ENCODE measurements around the gene LRP1. TPM values are rescaled to one million over a fixed set of nuclear protein-coding genes. Genes with fewer than 3 reads are reported as not detected.

LRP1 gene
- total RNA-seq, 3 donors from 2014 or later (not counting 1 experiment from before 2014, with no cell fraction given) = 6.7 to 13.1 (median 9.5) TPM

- H3K27ac ChIP-seq (ENCODE audit: low read length) = no peak overlapping the region
- DNase-seq (peak; percentile 80 to 89), ATAC-seq (peak in 2 of 3 donors; percentile 41 to 46)
- TF ChIP-seq, protein P1, sequence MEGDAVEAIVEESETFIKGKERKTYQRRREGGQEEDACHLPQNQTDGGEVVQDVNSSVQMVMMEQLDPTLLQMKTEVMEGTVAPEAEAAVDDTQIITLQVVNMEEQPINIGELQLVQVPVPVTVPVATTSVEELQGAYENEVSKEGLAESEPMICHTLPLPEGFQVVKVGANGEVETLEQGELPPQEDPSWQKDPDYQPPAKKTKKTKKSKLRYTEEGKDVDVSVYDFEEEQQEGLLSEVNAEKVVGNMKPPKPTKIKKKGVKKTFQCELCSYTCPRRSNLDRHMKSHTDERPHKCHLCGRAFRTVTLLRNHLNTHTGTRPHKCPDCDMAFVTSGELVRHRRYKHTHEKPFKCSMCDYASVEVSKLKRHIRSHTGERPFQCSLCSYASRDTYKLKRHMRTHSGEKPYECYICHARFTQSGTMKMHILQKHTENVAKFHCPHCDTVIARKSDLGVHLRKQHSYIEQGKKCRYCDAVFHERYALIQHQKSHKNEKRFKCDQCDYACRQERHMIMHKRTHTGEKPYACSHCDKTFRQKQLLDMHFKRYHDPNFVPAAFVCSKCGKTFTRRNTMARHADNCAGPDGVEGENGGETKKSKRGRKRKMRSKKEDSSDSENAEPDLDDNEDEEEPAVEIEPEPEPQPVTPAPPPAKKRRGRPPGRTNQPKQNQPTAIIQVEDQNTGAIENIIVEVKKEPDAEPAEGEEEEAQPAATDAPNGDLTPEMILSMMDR (IDR thresholded peaks at IDR 0.05) = peak; percentile 60
- no peaks in the 10 kb centered on the region for H3K9me3 Mint-ChIP-seq
- no peaks in the 10 kb centered on the region for H3K36me3 ChIP-seq (ENCODE audit: control insufficient read depth, insufficient read depth, low read length)
- 4% methylated on average over 36 of the region's 41 CpGs for WGBS (ENCODE audit: insufficient coverage)
- H3K4me1 Mint-ChIP-seq = peaks cover 36 to 61% of the 10 kb centered on the region in 2 donors
- peak overlapping the region; percentile 72 for H3K4me3 Mint-ChIP-seq
- H3K4me1 ChIP-seq (ENCODE audit: control insufficient read depth, insufficient read depth, low read length) = peaks cover 55% of the 10 kb centered on the region
- H3K27me3 ChIP-seq (ENCODE audit: control insufficient read depth, insufficient read depth, low read length) = peaks cover 46% of the 10 kb centered on the region
- intact Hi-C loops (cut with micrococcal nuclease) = loop anchor here (1.0 kb wide), 2 partner anchors 30 to 119 kb away; no protein-coding TSS in a partner anchor
- peaks cover 43 to 48% of the 10 kb centered on the region in 2 donors for H3K27me3 Mint-ChIP-seq (ENCODE audit: low read depth in 2 of 2)
- H3K9me3 ChIP-seq (ENCODE audit: control insufficient read depth, insufficient read depth, low read length) = no peaks in the 10 kb centered on the region
- H3K4me3 ChIP-seq (ENCODE audit: low read length) = peak overlapping the region; percentile 11
- peak overlapping the region in 1 of 2 donors; percentile 65 for H3K27ac Mint-ChIP-seq
- H3K36me3 Mint-ChIP-seq = no peaks in the 10 kb centered on the region
Measured at GRCh38 chr12:57243521-57244311, 115.4 kb downstream of the LRP1 start.

DNA sequence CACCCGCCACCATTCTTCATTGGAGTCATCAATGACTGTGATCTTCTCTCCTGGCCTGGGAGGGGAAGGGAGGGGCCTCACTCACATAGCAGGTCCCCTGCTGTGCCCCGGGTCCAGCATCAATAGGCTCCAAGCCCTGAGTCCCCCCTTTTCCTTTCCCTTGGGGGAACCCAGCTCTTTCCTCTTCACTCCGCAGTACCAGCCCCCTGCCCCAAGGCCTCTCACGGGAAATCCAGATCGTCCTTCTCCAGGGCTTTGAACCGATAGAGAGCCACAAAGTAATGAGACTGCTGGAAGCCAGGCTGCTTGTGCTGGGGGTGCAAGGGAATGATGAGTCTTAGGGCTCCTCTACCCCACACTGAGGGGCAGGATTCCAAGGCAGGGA, 116.0 kb downstream of the LRP1 start:
- H3K27me3 Mint-ChIP-seq (ENCODE audit: low read depth in 2 of 2) = peaks cover 37 to 45% of the 10 kb centered on the region in 2 donors
- H3K4me1 Mint-ChIP-seq = peaks cover 30 to 62% of the 10 kb centered on the region in 2 donors
- no peak overlapping the region for H3K27ac Mint-ChIP-seq
- WGBS (ENCODE audit: insufficient coverage) = 72% methylated on average over 5 of the region's 6 CpGs
- H3K4me3 Mint-ChIP-seq = no peak overlapping the region
- H3K4me1 ChIP-seq (ENCODE audit: control insufficient read depth, insufficient read depth, low read length) = peaks cover 49% of the 10 kb centered on the region
- no peaks in the 10 kb centered on the region for H3K9me3 Mint-ChIP-seq
- no peaks in the 10 kb centered on the region for H3K9me3 ChIP-seq (ENCODE audit: control insufficient read depth, insufficient read depth, low read length)
- no peaks in the 10 kb centered on the region for H3K36me3 Mint-ChIP-seq
- H3K27me3 ChIP-seq (ENCODE audit: control insufficient read depth, insufficient read depth, low read length) = peaks cover 41% of the 10 kb centered on the region
- no peak overlapping the region for H3K27ac ChIP-seq (ENCODE audit: low read length)
- no peak overlapping the region for H3K4me3 ChIP-seq (ENCODE audit: low read length)
- DNase-seq (no peak), ATAC-seq (no peak)
- TF ChIP-seq, protein P1 (IDR thresholded peaks at IDR 0.05) = no peak
- no peaks in the 10 kb centered on the region for H3K36me3 ChIP-seq (ENCODE audit: control insufficient read depth, insufficient read depth, low read length)
- intact Hi-C loops (cut with micrococcal nuclease) = no loop called here

DNA sequence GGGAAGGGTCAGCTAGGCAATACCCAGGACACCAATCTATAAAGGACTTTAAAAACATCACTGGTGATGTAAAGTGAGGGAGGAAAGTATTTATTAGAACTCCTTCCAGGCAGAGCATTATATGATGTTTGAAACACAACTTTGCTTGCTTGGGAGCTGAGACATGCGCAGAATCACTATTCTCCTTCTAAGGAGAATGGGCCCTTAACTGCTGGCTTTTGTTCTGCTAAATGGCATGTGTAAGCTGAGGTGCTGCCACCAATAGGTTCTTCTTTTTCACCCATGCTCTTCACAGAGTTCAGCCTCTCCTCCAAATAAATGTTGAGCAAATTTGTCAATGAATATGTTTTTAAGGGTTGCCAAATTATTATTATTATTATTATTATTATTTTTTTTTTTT, 118.8 kb downstream of the LRP1 start:
- WGBS (ENCODE audit: insufficient coverage) = 100% methylated on average over 1 of the region's 1 CpG
- intact Hi-C loops (cut with micrococcal nuclease) = no loop called here
- H3K9me3 Mint-ChIP-seq = no peaks in the 10 kb centered on the region
- DNase-seq = no peak
- H3K27ac Mint-ChIP-seq = no peak overlapping the region
- H3K27me3 Mint-ChIP-seq (ENCODE audit: low read depth in 2 of 2) = peaks cover 9 to 20% of the 10 kb centered on the region in 2 donors
- no peaks in the 10 kb centered on the region for H3K36me3 ChIP-seq (ENCODE audit: control insufficient read depth, insufficient read depth, low read length)
- H3K4me1 ChIP-seq (ENCODE audit: control insufficient read depth, insufficient read depth, low read length) = peaks cover 21% of the 10 kb centered on the region
- no peak overlapping the region for H3K4me3 ChIP-seq (ENCODE audit: low read length)
- no peaks in the 10 kb centered on the region for H3K36me3 Mint-ChIP-seq
- TF ChIP-seq, protein P1 (IDR thresholded peaks at IDR 0.05) = no peak
- no peaks in the 10 kb centered on the region for H3K9me3 ChIP-seq (ENCODE audit: control insufficient read depth, insufficient read depth, low read length)
- peaks cover 9 to 35% of the 10 kb centered on the region in 2 donors for H3K4me1 Mint-ChIP-seq
- peaks cover 14% of the 10 kb centered on the region for H3K27me3 ChIP-seq (ENCODE audit: control insufficient read depth, insufficient read depth, low read length)
- no peak for ATAC-seq
- H3K27ac ChIP-seq (ENCODE audit: low read length) = no peak overlapping the region
- H3K4me3 Mint-ChIP-seq = no peak overlapping the region
